Measurements from ENCODE around the gene DNASE1L1.
"Not testable (repeated sequence)": the region's sequence is repeated elsewhere in the genome, so short reads cannot be mapped to it uniquely, and the experiment has no call there.

The DNASE1L1 gene

GRCh38 chrX:154403192-154403591, 5.9 kb downstream of the DNASE1L1 start:
- DNase-seq, result no peak

DNA sequence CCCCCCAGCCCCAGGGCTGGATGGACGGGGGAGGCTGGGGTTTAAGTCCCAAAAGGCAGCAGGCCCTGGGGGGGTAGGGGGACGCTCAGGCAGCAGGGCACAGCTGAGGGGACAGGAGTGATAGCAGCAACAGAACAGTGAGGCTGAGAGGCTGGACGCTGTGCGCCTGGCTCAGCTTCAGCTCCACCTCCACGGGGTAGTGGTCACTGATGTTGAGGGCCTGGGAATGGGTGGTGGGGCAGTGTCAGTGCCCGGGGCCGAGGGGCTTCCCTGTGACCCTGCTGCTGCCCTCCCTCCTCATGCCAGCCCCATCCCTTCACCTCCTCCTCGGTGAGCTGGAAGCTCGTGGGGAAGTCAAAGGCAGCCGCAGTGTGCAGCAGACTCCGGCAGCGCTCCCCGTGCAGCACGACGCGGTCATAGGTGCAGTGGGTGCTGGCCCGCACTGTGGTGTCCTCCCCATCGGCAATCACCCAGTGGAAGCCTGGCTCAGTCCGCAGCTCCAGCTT, 6.4 kb downstream of the DNASE1L1 start:
- no peak for DNase-seq

DNA sequence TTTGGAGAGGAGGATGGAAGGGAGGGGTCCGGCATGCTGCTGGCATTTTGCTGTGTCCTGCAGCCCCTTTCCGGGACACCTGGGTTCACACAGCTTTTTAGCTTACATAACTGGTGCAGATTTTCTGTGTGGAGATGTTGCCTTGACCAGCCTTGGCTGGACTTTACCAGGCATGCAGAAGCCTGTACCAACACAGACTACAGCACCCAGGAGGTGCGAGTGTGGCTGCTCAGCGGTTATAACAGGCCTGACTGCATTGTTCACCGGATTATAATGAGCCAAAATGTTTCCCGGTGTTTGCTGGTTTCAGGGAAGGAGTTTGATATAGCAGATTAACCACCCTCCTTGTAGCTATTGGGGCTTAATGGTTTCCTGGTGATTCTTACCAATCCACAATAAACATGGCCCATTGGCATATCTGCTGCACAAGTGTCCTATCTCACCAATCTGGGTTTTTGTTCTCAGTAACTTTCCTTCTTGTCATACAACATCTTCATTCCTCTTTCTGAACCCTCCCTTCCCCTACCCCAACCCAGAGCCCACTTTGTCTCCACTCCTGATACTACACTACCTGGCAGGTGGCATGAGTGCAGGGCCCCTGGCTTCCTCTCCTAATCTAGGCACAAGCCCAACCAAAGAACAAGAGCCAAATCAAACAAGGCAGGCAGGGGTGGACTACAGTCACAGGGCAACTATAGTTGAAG, 7.0 kb downstream of the DNASE1L1 start:
- no peak for DNase-seq

- no peak for DNase-seq
These were observed 7.8 kb downstream of the DNASE1L1 start for GRCh38 chrX:154401045-154401799.

- DNase-seq, result not testable (repeated sequence)
These were observed 8.7 kb downstream of the DNASE1L1 start for GRCh38 chrX:154400369-154400817.

- DNase-seq, result no peak
These were observed 9.3 kb downstream of the DNASE1L1 start for GRCh38 chrX:154399527-154400368.

GRCh38 chrX:154398668-154399526, 10.2 kb downstream of the DNASE1L1 start:
- peak; percentile 52 for DNase-seq

DNA sequence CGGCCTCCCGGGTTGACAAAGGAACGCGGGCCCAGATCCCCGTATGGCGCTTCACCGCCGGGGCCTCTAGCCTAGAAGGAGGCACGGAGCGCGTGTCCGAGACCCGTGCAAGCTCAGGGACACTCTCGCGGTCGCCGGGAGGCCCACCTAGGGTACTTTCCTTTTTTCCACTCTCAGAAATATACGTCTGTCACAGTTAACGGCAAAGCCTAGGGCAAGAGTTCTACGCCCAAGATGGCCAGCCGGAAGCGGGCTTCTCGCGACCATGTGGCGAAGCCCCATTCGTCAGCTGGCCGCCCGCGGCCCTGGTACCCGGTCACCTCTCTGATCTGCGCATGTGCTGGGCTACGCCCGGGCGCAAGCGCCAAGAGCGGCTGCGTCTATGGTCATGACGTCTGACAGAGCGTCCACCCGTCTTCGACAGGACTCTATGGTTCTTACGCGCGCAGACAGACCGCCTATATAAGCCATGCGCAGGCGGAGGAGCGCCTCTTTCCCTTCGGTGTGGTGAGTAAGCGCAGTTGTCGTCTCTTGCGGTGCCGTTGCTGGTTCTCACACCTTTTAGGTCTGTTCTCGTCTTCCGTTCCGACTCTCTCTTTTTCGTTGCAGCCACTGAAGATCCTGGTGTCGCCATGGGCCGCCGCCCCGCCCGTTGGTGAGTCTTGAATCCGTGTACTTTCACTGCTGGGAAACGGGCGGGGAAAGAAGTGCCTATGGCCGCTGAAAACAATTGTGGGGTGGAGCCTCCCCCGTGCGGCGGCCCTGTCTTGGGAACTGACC, 11.0 kb downstream of the DNASE1L1 start, which contains the start of gene RPL10:
TSS of gene RPL10 (plus strand) at position 490 of the 780 bp plus-strand sequence. CDS start at position 633, 143 bp downstream.
- DNase-seq, result peak; percentile 79

GRCh38 chrX:154396973-154397887, 11.8 kb downstream of the DNASE1L1 start:
- peak; percentile 69 for DNase-seq

DNA sequence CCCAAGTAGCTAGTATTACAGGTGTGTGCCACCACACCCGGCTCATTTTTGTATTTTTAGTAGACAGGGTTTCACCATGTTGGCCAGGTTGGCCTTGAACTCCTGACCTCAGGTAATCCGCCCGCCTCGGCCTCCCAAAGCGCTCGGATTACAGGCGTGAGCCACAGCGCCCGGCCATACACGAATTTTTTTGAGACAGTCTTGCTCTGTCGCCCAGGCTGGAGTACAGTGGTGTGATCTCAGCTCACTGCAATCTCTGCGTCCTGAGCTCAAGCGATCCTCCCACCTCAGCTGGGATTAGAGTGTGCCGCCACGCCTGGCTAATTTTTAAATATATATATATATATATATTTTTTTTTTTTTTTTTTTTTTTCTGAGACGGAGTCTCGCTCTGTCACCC, 12.7 kb downstream of the DNASE1L1 start:
- DNase-seq, result not testable (repeated sequence)

DNA sequence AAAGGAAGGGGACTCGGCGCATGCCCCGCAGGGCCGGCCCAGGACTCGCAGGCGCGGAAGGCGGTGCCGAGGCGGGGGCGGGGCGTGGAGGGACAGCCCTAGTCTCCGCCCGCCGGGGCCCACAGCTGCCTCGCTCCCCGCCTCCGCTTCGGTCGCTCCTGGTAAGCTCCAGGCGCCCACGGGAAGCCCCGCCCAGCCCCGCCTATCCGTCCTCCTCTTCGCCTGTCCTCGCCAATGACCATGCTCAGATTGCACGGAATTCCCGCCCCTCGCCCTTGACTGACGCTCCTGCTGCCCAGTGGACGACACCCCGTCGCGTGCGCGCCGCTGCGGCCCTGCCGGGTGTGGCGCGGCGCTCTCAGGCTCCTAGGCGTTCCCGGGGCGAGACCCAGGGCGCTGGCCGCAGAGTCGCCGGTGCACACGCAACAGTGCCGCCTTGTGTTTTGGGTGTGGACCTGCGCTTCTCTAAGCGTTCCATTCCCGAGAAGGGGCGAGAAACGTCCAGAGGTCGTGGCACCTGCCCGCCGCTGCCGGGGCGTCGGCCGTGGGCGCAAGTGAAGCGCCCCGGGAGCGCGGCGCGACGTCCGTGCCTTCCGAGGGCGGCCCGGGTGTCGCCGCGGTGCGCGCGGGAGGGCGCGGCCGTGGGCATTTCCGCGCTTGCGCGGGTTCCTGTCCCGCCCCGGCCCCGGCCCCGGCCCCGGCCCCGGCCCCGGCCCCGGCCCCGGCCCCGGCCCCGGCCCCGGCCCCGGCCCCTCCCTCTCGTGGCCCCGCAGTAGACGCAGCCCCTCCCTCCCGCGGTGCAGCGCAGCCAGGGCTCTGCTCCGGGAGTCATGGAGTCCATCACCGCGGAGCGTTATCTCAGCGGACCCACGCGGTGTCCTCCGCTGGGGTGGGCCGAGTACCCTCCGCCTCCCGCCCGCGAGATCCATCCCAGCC, 19.0 kb downstream of the DNASE1L1 start:
- DNase-seq, result not testable (repeated sequence)

DNA sequence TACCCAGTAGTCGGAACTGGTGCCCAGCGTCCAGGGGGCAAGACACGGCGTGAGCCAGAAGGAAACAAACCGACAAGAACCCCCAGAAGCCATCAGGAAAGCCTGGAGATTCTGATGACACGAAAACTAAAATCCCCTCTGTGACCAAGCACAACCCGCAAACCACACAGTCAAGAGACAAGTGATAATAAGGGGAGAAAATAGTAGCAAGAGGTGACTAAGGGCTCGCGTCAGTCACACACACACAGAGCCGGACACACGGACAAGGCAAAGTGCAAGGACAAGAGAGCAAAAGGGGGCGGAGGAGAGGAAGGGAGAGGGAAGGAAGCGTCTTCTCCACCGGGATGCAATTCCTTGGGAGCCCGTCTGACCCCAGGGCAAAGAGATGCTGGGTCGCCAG, 20.4 kb downstream of the DNASE1L1 start:
- DNase-seq, result not testable (repeated sequence)

- not testable (repeated sequence) for DNase-seq
These were observed 21.0 kb downstream of the DNASE1L1 start for GRCh38 chrX:154388094-154388493.

DNA sequence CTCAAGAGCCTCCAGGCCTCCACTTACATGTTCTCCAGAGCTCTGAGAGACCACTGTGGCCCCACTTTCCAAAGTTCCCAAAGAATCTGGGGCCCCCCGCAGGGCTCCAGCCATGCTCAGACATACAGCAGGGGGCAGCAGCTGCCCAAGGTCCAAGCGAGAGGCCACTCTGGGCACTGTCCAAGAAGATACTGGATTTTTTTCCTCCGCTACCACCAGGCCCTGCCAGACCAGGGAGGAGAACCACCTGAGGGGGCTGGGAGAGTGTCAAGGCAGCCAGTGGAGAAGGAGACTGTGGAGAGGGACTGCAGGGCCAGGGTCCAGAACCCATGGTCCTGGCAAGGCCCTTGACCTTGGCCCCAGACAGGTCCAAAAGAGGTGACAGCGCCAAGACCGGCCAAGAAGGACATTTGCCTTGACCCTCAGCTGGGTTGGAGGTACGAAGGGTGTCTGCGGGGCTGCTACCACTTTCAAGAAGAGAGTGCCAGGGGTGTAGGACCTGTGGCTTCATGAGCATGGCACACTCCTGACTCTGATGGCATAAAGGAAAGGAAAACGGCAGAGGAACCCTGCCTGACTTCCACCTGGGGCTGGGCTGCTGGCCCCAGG, 24.7 kb downstream of the DNASE1L1 start:
- no peak for DNase-seq

DNA sequence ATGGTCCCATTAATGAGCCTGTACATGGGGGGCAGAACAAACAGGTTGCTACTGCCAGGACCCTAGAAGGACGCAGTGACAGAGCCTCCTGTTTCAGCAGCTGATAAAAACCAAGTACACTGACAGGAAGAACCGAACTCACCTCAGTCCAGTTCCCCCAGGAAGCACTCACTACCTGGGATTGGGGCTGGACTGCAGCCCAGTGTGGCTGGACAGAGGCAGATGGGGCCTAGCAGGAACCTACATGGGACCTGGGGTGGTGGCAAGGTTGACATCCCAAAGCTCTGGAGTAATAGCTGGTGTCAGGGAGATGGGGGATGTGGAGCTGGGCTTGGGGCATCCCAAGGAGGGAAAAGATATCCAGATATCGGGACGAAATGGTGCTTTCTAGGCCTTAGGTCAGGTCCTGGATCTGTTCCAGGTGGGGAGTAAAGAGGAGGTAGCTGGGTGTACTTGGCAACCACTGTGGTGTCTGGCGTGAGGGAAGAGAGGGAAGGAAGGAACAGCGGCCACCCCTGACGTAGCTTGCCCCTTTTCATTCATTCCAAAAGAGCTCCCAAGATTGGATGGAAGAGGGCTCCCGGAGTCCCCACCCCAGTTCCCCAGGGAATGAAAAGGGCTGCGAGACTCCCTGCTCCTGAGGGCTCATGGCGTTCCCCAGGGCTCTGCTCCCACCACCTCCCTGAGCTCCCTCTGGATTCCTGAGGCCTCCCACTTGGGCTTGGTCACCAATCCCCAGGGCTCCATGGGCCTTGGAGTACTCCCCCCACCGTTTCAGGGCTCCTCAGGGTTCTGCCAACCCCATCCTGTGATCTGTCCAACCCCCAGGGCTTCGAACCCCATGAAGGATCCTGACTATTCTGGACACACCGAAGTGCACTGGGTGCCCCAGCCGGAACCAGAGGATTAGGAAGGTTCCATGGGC, 25.4 kb downstream of the DNASE1L1 start:
- no peak for DNase-seq

GRCh38 chrX:154382483-154383069, 26.5 kb downstream of the DNASE1L1 start:
- no peak for DNase-seq

DNA sequence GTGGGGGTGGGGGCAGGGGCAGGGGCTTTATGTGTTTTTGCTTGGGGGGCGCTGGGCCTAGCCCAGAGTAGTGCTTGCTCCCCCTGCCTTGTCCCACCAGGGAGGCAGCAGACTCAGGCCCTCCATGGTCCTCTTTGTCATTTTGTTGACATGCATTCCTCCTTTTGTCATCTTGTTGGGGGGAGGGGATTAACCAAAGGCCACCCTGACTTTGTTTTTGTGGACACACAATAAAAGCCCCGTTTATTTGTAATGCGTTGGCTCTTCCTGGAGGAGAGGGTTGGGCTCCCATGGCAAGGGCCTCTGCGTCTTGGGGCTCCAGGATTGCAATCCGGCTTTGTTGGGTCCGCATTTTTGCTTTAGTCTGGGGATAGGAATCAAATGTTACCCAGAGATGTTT, 27.8 kb downstream of the DNASE1L1 start:
- no peak for DNase-seq

Data from DMS79 (cell line).